Dedifferentiated amniotic fluid mesenchymal stem cell (primary cell): Measurements from ENCODE around the gene GPR62.

Experiments
- DNase-seq: peaks from one replicate; pipeline ENCODE4 v3.0.0-alpha.2; 2016; ENCODE audit errors: extremely low spot score

Gene GPR62

GRCh38 chr3:51937611-51938450, 17.4 kb upstream of the GPR62 start:
- DNase-seq: no peak

DNA sequence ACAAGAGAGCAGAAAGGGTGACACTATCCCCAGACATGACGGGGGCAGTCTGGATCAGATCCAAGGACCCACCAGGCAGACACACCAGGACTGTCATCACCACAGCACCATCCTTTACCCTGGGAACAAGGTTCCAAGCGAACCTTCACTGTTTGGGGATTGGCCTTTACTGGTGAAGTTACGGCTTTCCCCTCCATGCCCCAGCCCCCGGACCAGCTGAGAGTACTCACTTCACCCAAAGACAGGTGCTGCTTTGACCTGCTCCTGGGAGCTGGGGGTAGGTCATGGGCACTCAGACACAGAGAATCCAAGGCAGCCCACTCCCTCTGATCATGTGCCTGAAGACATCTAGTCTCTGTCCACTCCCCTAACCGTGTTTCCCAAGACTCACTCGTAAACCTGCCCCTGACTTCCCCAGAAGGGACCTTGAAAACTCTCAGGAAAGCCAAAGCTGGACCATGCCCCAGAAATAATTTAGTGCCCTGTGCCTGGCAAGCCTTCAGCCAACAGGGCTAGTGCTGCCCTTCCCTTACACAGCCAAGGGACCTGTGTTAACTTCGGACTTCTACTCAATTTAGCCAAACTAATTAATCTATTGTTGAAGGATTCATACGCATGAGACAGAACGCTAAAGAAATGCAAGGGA, 16.3 kb upstream of the GPR62 start:
- DNase-seq: no peak

- DNase-seq: no peak
Measured at GRCh38 chr3:51940648-51941462, 14.3 kb upstream of the GPR62 start.

DNA sequence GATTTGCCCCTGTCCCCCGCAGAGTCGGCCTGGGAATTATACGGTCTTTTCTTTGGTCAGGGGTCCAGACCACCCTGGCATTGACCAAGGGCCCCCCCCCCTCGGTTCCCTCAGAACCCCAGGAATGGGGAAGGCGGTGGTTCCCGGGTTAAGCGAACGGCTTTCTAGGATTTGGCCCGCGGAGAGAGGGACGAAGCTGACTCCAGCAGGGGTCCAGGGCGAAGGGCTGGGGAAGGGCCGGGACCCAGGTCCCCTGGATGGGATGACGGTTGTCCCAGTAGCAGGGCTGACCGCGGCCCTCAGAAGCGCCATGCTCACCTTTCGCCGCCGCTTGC, 13.8 kb upstream of the GPR62 start:
- DNase-seq: no peak

DNA sequence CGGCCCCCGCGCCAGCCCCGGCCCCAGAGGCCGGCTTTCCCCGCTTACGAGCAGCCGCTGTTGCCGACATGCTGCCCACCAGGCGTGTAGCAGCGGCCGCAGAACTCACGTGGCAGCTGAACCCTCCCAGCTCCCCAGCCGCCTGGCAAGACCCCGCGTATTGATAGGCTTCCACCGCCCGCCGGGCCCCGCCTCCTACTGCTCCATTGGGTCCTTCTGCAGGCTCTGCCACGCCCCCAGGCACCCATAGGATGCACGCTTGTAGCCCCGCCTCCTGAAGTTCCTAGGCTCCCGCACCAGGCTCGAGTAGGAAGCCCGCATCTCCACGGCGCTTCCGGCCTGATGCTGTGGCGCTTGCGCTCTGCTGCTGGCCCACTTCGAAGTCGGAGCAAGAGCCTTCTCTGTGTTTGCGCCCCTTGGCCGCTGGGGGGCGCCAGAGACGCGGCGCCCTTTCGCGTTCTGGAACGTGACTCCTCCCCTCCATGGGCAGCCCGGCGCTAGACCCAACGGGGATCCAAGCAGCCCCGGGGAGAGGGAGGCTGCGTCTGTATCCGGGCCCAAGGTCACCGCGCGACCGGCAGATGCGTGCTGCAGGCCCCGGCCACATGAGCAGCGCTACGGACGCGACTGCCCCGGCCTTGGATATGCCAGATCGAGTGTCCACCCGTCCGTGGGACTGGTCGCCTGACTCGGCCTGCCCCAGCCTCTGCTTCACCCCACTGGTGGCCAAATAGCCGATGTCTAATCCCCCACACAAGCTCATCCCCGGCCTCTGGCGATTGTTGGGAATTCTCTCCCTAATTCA, 13.2 kb upstream of the GPR62 start, which contains the start of the genes PARP3 and RRP9:
Gene PARP3, plus strand, starts transcription at position 566 of the 805 bp plus-strand sequence. CDS start 993 bp downstream, outside the sequence.
Gene RRP9, minus strand, starts transcription at position 107 of the 805 bp plus-strand sequence. Its CDS starts 37 bp downstream, at position 70.
- DNase-seq: peak; percentile 100

DNA sequence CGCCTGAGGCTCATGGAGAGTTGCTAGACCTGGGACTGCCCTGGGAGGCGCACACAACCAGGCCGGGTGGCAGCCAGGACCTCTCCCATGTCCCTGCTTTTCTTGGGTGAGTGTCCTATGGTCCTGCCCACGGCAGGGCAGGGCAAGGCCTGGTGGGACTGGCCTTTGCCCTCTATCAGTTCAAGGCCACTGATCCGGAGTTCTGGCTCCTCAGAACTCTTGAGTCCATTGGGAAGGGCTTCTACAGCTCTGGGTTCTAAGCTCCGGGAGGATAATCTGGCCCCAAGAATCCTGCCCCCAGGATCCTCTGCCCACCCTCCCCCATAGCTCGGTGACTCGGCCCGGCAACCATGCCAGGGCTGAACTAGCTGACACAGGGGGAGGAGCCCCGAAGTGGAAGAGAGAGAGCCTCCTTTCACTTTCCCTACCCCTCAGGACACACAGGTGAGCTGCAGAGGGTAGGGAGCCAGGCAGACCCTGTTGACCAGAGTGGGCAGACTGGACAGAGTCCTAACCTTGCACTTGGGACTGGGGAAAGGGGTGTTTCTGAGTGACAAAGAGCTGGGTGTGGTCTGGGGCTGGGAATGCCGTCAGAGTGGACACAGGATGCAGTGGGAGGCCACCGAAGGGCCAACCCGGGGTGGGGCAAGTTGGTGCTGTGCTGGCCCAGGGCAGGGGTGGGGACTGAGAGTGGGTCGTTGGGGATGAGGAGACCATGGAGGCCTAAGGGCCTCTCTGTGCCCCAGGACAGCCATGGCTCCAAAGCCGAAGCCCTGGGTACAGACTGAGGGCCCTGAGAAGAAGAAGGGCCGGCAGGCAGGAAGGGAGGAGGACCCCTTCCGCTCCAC, 12.4 kb upstream of the GPR62 start:
- no peak for DNase-seq

DNA sequence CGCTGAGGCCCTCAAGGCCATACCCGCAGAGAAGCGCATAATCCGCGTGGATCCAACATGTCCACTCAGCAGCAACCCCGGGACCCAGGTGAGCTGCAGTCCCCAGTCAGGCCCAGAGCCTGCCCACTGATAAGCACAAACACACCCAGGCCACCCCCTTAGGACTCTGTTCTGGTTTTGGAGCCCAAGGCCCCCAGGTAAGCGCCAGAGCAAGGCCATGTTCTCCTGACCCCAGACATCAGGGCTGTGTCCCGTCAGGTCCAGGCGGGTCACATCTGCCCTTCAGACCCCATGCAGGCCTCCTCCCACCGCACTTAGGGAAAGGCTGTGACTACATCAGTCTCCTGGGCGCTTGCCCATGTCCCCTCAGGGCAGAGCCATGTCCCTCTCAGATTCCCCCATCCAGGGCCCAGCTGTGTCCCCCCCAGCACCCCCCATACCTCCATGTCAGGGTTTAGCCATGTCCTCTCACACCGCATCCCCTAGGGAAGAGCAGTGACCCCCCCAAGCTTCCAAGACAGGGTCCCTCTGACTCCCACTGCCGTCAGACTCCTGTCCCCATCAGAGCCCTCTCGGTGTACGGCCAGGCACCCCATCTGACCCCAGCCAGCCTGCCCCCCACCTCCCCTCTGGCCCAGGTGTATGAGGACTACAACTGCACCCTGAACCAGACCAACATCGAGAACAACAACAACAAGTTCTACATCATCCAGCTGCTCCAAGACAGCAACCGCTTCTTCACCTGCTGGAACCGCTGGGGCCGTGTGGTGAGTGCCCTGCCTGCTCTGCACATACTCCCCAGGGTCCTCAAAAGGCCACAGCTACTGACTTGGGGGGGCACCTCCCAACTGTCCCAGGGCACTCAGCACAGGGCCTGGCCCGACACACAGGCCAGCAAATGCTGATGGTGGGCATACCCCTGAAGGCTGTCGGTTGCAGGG, 11.5 kb upstream of the GPR62 start:
- no peak for DNase-seq

DNA sequence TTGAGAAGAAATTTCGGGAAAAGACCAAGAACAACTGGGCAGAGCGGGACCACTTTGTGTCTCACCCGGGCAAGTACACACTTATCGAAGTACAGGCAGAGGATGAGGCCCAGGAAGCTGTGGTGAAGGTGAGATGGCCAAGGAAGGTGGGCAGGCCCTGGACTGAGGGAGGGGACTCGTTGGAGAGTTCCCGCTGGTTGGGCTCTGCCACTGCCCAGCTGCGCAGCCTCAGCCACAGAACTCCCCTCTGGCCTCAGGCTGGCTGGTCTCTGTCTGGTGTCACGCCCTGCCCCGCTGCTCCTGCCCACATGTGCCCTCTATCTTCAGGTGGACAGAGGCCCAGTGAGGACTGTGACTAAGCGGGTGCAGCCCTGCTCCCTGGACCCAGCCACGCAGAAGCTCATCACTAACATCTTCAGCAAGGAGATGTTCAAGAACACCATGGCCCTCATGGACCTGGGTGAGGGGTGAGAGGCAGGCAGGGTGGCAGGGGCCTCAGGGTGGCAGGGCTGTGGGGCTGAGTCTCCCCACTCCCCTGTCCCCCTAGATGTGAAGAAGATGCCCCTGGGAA, 10.6 kb upstream of the GPR62 start:
- no peak for DNase-seq

DNA sequence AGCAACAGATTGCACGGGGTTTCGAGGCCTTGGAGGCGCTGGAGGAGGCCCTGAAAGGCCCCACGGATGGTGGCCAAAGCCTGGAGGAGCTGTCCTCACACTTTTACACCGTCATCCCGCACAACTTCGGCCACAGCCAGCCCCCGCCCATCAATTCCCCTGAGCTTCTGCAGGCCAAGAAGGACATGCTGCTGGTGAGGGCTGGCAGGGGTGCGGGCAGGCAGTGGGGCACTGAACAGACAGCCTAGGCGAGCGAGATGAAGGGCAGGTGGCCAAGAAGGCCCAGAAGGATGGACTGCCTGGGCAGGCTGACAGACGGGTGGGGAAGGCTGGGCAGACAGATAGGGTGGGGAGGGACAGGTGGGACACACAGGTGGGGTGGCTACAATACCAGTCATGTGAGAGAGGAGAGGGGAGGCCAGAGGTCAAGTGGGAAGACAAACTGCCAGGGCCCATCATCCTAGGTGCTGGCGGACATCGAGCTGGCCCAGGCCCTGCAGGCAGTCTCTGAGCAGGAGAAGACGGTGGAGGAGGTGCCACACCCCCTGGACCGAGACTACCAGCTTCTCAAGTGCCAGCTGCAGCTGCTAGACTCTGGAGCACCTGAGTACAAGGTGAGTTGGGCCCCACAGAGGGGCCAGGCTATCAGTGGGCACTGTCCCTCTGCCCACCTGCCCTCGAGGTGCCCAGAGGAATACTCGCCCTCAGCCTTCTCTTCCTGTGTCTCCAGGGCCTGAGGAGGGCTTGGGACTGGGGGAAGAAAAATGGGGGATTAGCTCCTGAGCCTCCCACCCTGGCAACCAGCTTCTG, 9.9 kb upstream of the GPR62 start:
- no peak for DNase-seq

DNA sequence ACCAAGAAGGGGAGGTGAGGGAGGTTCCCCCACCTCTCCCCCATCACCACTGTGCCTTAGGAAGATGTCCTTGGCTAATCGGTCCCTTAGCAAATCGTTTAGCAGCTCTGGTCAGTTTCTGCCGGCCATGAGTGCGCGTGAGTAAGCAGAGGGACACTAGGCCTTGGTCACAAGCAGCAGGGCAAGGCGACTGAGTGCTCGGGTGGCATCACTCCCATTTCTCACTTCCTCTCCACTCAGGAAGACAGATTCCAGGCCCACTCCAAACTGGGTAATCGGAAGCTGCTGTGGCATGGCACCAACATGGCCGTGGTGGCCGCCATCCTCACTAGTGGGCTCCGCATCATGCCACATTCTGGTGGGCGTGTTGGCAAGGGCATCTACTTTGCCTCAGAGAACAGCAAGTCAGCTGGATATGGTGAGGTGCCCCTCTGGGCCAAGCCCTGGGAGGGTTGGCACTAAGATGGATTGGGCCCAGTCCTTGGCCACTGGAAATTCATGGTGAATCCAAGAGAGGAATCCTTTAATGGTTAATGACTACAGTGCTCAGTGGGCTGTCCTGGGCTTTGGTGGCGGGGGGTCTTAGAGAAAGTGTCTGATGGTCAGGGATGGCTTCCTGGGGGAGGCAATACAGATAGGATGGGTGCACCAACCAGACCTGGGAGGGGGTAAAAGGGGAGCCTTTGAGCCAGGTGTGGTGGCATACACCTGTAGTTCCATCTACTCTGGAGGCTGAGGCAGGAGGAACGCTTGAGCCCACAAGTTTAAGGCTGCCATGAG, 9.1 kb upstream of the GPR62 start:
- DNase-seq: no peak

DNA sequence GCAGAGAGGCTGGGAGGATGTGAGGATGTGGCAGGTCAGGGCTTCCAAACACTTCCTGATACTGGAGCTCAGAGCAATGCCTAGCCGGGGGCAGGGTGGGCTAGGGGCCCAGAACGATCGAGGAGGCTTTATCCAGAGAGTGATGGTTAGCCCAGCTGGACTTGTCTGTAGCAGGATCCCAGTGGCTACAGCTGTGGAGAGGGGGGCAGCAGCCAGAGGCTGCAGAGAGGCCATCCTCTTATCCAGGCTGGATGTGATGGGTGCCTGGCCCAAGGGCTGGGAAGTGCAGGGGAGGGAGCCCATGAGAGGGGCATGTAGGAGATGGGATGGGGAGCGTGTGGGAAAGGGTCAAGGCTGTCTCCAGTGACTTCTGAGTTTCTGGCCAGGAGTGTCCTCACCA, 8.4 kb upstream of the GPR62 start:
- DNase-seq: no peak

- DNase-seq: no peak
Measured at GRCh38 chr3:51947215-51947900, 7.8 kb upstream of the GPR62 start.

GRCh38 chr3:51948016-51948580, 7.1 kb upstream of the GPR62 start:
- DNase-seq: no peak

DNA sequence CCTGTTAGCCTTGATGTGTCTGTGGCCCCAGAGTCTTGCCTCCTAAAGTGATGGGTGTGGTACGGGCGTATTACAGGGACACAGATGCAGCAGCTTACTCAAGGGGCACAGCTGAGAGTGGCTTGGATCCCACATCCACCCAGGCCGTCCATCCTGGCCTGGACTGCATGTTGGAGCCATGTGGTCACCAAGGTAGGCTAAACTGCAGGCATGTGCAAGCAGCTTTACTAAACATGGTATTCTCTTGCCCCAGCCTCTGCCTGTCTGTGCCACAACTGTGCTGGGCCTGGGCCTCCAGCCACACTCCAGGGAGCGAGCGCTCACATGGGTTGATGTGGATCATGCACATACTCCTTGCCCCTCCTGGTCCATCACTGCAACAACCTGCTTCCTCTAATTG, 6.1 kb upstream of the GPR62 start:
- DNase-seq: no peak

GRCh38 chr3:51950899-51951298, 4.3 kb upstream of the GPR62 start:
- no peak for DNase-seq

- DNase-seq: peak; percentile 40
Measured at GRCh38 chr3:51953445-51953844, 1.7 kb upstream of the GPR62 start.

GRCh38 chr3:51954105-51954504, 1.1 kb upstream of the GPR62 start:
- DNase-seq: no peak
